Right ventricle myocardium superior (tissue), 1 donor: Measurements from ENCODE around the gene TMC8. TPM values are rescaled to one million over a fixed set of nuclear protein-coding genes. Genes with fewer than 3 reads are reported as not detected.
"Not testable (repeated sequence)": the region's sequence is repeated elsewhere in the genome, so short reads cannot be mapped to it uniquely, and the experiment has no call there.

Experiments used
- ATAC-seq: fragments of 200-7000 bp; cut with Tn5 transposase; one replicate; pipeline ENCODE4 v1.9.1; 2020; ENCODE audit warnings: mild to moderate bottlenecking; ENCODE audit not compliant: poor library complexity
- DNase-seq: peaks from one replicate; pipeline ENCODE4 v3.0.0-alpha.2; 2020
- intact Hi-C: fragments of 100-400 bp; cut with DNase I; formaldehyde crosslinking; loops from one replicate; pipeline ENCODE4 v1.11.2; 2022
- total RNA-seq: library from RNA; stranded (reverse); fragmentation: NEBNext Ultra II Directional; extraction: Animal tissue kit (Norgen Biotek cat#: 25700); gene quantifications from one replicate; pipeline ENCODE4 v1.2.1, GENCODE V29; 2021
- donor health status: DM: no; HTN: yes; CAD: no; lungs with severe emphysema.

TMC8 gene
- total RNA-seq, 1 donor from 2014 or later, result 1.6 TPM

GRCh38 chr17:78131172-78132083, 857 bp downstream of the TMC8 start:
- ATAC-seq (no peak), DNase-seq (no peak)
- intact Hi-C loops, result no loop called here

GRCh38 chr17:78132084-78132676, 1.6 kb downstream of the TMC8 start:
- DNase-seq (no peak), ATAC-seq (no peak)
- intact Hi-C loops, result no loop called here

GRCh38 chr17:78132767-78133178, 2.2 kb downstream of the TMC8 start:
- intact Hi-C loops, result no loop called here
- no peak for ATAC-seq
- DNase-seq, result no peak

- intact Hi-C loops, result no loop called here
- DNase-seq, result no peak
- no peak for ATAC-seq
These were observed 2.8 kb downstream of the TMC8 start for GRCh38 chr17:78133179-78133951.

GRCh38 chr17:78133971-78134898, 3.7 kb downstream of the TMC8 start:
- intact Hi-C loops, result no loop called here
- peak; percentile 77 for DNase-seq
- ATAC-seq, result peak; percentile 34

GRCh38 chr17:78134899-78135385, 4.4 kb downstream of the TMC8 start:
- DNase-seq (no peak), ATAC-seq (no peak)
- intact Hi-C loops, result no loop called here

- intact Hi-C loops, result no loop called here
- DNase-seq (no peak), ATAC-seq (no peak)
These were observed 5.4 kb downstream of the TMC8 start for GRCh38 chr17:78135858-78136500.

- intact Hi-C loops, result no loop called here
- no peak for DNase-seq
- ATAC-seq, result no peak
These were observed 7.0 kb downstream of the TMC8 start for GRCh38 chr17:78137392-78138203.

- no peak for ATAC-seq
- intact Hi-C loops, result no loop called here
These were observed 7.9 kb downstream of the TMC8 start for GRCh38 chr17:78138204-78139060.

GRCh38 chr17:78139861-78140168, 9.2 kb downstream of the TMC8 start:
- DNase-seq, ATAC-seq, intact Hi-C loops: not testable (repeated sequence)

More at GRCh38 chr17:78138204-78139060, 7.9 kb downstream of the TMC8 start:
- no peak for DNase-seq

- intact Hi-C loops, result no loop called here
These were observed 9.8 kb downstream of the TMC8 start for GRCh38 chr17:78140169-78141051.

GRCh38 chr17:78141437-78142118, 11.0 kb downstream of the TMC8 start:
- DNase-seq (no peak), ATAC-seq (no peak)
- intact Hi-C loops, result no loop called here

More at GRCh38 chr17:78140169-78141051, 9.8 kb downstream of the TMC8 start:
- ATAC-seq, result peak; percentile 80
- DNase-seq, result peak; percentile 95

GRCh38 chr17:78142119-78142861, 11.7 kb downstream of the TMC8 start:
- DNase-seq, result no peak
- intact Hi-C loops, result no loop called here
- ATAC-seq, result no peak
